Measurements from ENCODE around the gene SNRPA1. TPM values are rescaled to one million over a fixed set of nuclear protein-coding genes. Genes with fewer than 3 reads are reported as not detected.

Gene SNRPA1
- total and polyA plus RNA-seq, 7 experiments from 2014 or later = 59.6 to 212 (median 90.1) TPM

GRCh38 chr15:101242999-101243336 lies 52.1 kb downstream of the SNRPA1 start:
- Histone ChIP-seq H3K27ac (ENCODE audit: low read depth, low read length) (no peak overlapping the region), H3K9me3 (ENCODE audit: control insufficient read depth in 2 of 3, low read length in 3 of 3) (no peaks in the 10 kb centered on the region), H3K36me3 (ENCODE audit: control insufficient read depth in 2 of 3, insufficient read depth in 3 of 3, low read length in 3 of 3) (no peaks in the 10 kb centered on the region), H3K27me3 (ENCODE audit: control insufficient read depth in 2 of 2, insufficient read depth in 2 of 2, low read length in 2 of 2) (no peaks in the 10 kb centered on the region), H3K4me3 (ENCODE audit: low read length) (no peak overlapping the region), H3K4me1 (ENCODE audit: control insufficient read depth in 2 of 2, insufficient read depth in 2 of 2, low read length in 2 of 2) (peaks cover 66 to 85% of the 10 kb centered on the region in 2 donors)
- Mint-ChIP-seq H3K4me3 (peak overlapping the region; percentile 60 to 83 (median 71)), H3K27me3 (no peaks in the 10 kb centered on the region), H3K27ac (peak overlapping the region in 8 of 9 donors; percentile 53 to 89 (median 74)), H3K9me3 (no peaks in the 10 kb centered on the region), H3K4me1 (peaks cover 61 to 90% (median 89%) of the 10 kb centered on the region in 7 donors), H3K36me3 (peaks cover 0 to 20% (median 0%) of the 10 kb centered on the region in 5 donors)
- ChIA-PET CTCF (interaction anchor here (0.5 to 2.0 kb wide), 3 partner anchors 12 to 224 kb away, joined by 3 to 4 read pairs (median 4); no protein-coding TSS in a partner anchor), POLR2A (interaction anchor here (0.7 to 2.0 kb wide), 5 partner anchors 8 to 52 kb away, joined by 3 to 8 read pairs (median 3); partner anchors contain the start of genes CHSY1 and SNRPA1)
- ATAC-seq = no peak
- peak in 1 of 9 donors; percentile 13 for DNase-seq
- intact Hi-C loops (cut with micrococcal nuclease) = loop anchor here (1.0 to 5.0 kb wide), 5 partner anchors 7 to 116 kb away; no protein-coding TSS in a partner anchor

GRCh38 chr15:101242160-101242998 lies 52.7 kb downstream of the SNRPA1 start:
- H3K27ac ChIP-seq (ENCODE audit: low read depth, low read length) = no peak overlapping the region
- Mint-ChIP-seq H3K4me1 (peaks cover 56 to 88% (median 85%) of the 10 kb centered on the region in 7 donors), H3K36me3 (peaks cover 0 to 22% (median 0%) of the 10 kb centered on the region in 5 donors), H3K27me3 (no peaks in the 10 kb centered on the region), H3K4me3 (peak overlapping the region; percentile 60 to 83 (median 71)), H3K9me3 (no peaks in the 10 kb centered on the region), H3K27ac (peak overlapping the region in 8 of 9 donors; percentile 53 to 89 (median 74))
- H3K27me3 ChIP-seq (ENCODE audit: control insufficient read depth in 2 of 2, insufficient read depth in 2 of 2, low read length in 2 of 2) = no peaks in the 10 kb centered on the region
- ChIA-PET POLR2A (interaction anchor here (0.6 to 2.0 kb wide), 6 partner anchors 9 to 421 kb away, joined by 3 to 8 read pairs (median 3); partner anchors contain the start of genes CHSY1 and SNRPA1), CTCF (interaction anchor here (0.5 to 2.0 kb wide), 4 partner anchors 12 to 224 kb away, joined by 3 to 4 read pairs (median 3); partner anchors contain the start of gene SNRPA1)
- ATAC-seq (peak; percentile 93), DNase-seq (peak in 8 of 9 donors; percentile 54 to 79 (median 74))
- intact Hi-C loops (cut with micrococcal nuclease) = loop anchor here (1.0 to 5.0 kb wide), 5 partner anchors 8 to 116 kb away; no protein-coding TSS in a partner anchor
- peak overlapping the region; percentile 40 for H3K4me3 ChIP-seq (ENCODE audit: low read length)
- no peaks in the 10 kb centered on the region for H3K9me3 ChIP-seq (ENCODE audit: control insufficient read depth in 2 of 3, low read length in 3 of 3)
- peaks cover 63 to 80% of the 10 kb centered on the region in 2 donors for H3K4me1 ChIP-seq (ENCODE audit: control insufficient read depth in 2 of 2, insufficient read depth in 2 of 2, low read length in 2 of 2)
- no peaks in the 10 kb centered on the region for H3K36me3 ChIP-seq (ENCODE audit: control insufficient read depth in 2 of 3, insufficient read depth in 3 of 3, low read length in 3 of 3)

GRCh38 chr15:101240358-101240757 lies 54.7 kb downstream of the SNRPA1 start:
- peak overlapping the region in 1 of 9 donors; percentile 93 for H3K27ac Mint-ChIP-seq
- intact Hi-C loops (cut with micrococcal nuclease) = loop anchor here in 1 of 2 donors (5.0 kb wide), 1 partner anchor 33 kb away; no protein-coding TSS in a partner anchor
- Histone ChIP-seq H3K36me3 (ENCODE audit: control insufficient read depth in 2 of 3, insufficient read depth in 3 of 3, low read length in 3 of 3) (no peaks in the 10 kb centered on the region), H3K4me3 (ENCODE audit: low read length) (no peak overlapping the region), H3K4me1 (ENCODE audit: control insufficient read depth in 2 of 2, insufficient read depth in 2 of 2, low read length in 2 of 2) (peaks cover 54 to 62% of the 10 kb centered on the region in 2 donors), H3K27me3 (ENCODE audit: control insufficient read depth in 2 of 2, insufficient read depth in 2 of 2, low read length in 2 of 2) (no peaks in the 10 kb centered on the region), H3K9me3 (ENCODE audit: control insufficient read depth in 2 of 3, low read length in 3 of 3) (no peaks in the 10 kb centered on the region), H3K27ac (ENCODE audit: low read depth, low read length) (no peak overlapping the region)
- no peak for ATAC-seq
- POLR2A ChIA-PET = no interaction called here
- peaks cover 0 to 29% (median 6%) of the 10 kb centered on the region in 5 donors for H3K36me3 Mint-ChIP-seq
- DNase-seq = no peak
- H3K4me1 Mint-ChIP-seq = peaks cover 41 to 81% (median 73%) of the 10 kb centered on the region in 7 donors
- peak overlapping the region in 1 of 10 donors; percentile 86 for H3K4me3 Mint-ChIP-seq
- H3K27me3 Mint-ChIP-seq = no peaks in the 10 kb centered on the region
- no peaks in the 10 kb centered on the region for H3K9me3 Mint-ChIP-seq
- CTCF ChIA-PET = interaction anchor here (0.6 to 0.8 kb wide), 3 partner anchors 48 to 94 kb away, joined by 3 read pairs; no protein-coding TSS in a partner anchor

GRCh38 chr15:101239724-101240136 lies 55.3 kb downstream of the SNRPA1 start:
- Histone ChIP-seq H3K27ac (ENCODE audit: low read depth, low read length) (no peak overlapping the region), H3K27me3 (ENCODE audit: control insufficient read depth in 2 of 2, insufficient read depth in 2 of 2, low read length in 2 of 2) (no peaks in the 10 kb centered on the region), H3K4me3 (ENCODE audit: low read length) (peak overlapping the region; percentile 12), H3K36me3 (ENCODE audit: control insufficient read depth in 2 of 3, insufficient read depth in 3 of 3, low read length in 3 of 3) (peaks cover 0 to 6% (median 0%) of the 10 kb centered on the region in 3 experiments), H3K4me1 (ENCODE audit: control insufficient read depth in 2 of 2, insufficient read depth in 2 of 2, low read length in 2 of 2) (peaks cover 48 to 56% of the 10 kb centered on the region in 2 donors), H3K9me3 (ENCODE audit: control insufficient read depth in 2 of 3, low read length in 3 of 3) (no peaks in the 10 kb centered on the region)
- intact Hi-C loops (cut with micrococcal nuclease) = loop anchor here in 1 of 2 donors (5.0 kb wide), 1 partner anchor 32 kb away; no protein-coding TSS in a partner anchor
- Mint-ChIP-seq H3K27me3 (no peaks in the 10 kb centered on the region), H3K4me1 (peaks cover 39 to 80% (median 69%) of the 10 kb centered on the region in 7 donors), H3K9me3 (no peaks in the 10 kb centered on the region), H3K4me3 (peak overlapping the region in 8 of 10 donors; percentile 15 to 86 (median 49)), H3K36me3 (peaks cover 0 to 31% (median 12%) of the 10 kb centered on the region in 5 donors), H3K27ac (peak overlapping the region in 8 of 9 donors; percentile 49 to 93 (median 62))
- ChIA-PET POLR2A (interaction anchor here (0.7 kb wide), 1 partner anchor 414 kb away, joined by 3 read pairs; no protein-coding TSS in a partner anchor), CTCF (interaction anchor here (0.7 to 1.0 kb wide), 5 partner anchors 8 to 58 kb away, joined by 3 read pairs; no protein-coding TSS in a partner anchor)
- ATAC-seq (peak; percentile 15), DNase-seq (no peak)

- no peaks in the 10 kb centered on the region for H3K27me3 Mint-ChIP-seq
- H3K4me3 Mint-ChIP-seq = no peak overlapping the region
- peak overlapping the region in 2 of 9 donors; percentile 30 to 62 for H3K27ac Mint-ChIP-seq
- Histone ChIP-seq H3K27me3 (ENCODE audit: control insufficient read depth in 2 of 2, insufficient read depth in 2 of 2, low read length in 2 of 2) (no peaks in the 10 kb centered on the region), H3K4me3 (ENCODE audit: low read length) (no peak overlapping the region), H3K9me3 (ENCODE audit: control insufficient read depth in 2 of 3, low read length in 3 of 3) (no peaks in the 10 kb centered on the region), H3K27ac (ENCODE audit: low read depth, low read length) (no peak overlapping the region), H3K4me1 (ENCODE audit: control insufficient read depth in 2 of 2, insufficient read depth in 2 of 2, low read length in 2 of 2) (peaks cover 23 to 32% of the 10 kb centered on the region in 2 donors), H3K36me3 (ENCODE audit: control insufficient read depth in 2 of 3, insufficient read depth in 3 of 3, low read length in 3 of 3) (peaks cover 0 to 17% (median 5%) of the 10 kb centered on the region in 3 experiments)
- ChIA-PET POLR2A (no interaction called here), CTCF (no interaction called here)
- DNase-seq (no peak), ATAC-seq (peak; percentile 60)
- H3K9me3 Mint-ChIP-seq = no peaks in the 10 kb centered on the region
- peaks cover 35 to 78% (median 56%) of the 10 kb centered on the region in 7 donors for H3K4me1 Mint-ChIP-seq
- peaks cover 0 to 43% (median 31%) of the 10 kb centered on the region in 5 donors for H3K36me3 Mint-ChIP-seq
- intact Hi-C loops (cut with micrococcal nuclease) = no loop called here
Measured at GRCh38 chr15:101237251-101237650, 57.8 kb downstream of the SNRPA1 start.

GRCh38 chr15:101233651-101234280 lies 61.3 kb downstream of the SNRPA1 start:
- no peak overlapping the region for H3K27ac ChIP-seq (ENCODE audit: low read depth, low read length)
- peaks cover 0 to 63% (median 46%) of the 10 kb centered on the region in 5 donors for H3K36me3 Mint-ChIP-seq
- peaks cover 0 to 8% (median 6%) of the 10 kb centered on the region in 11 donors for H3K9me3 Mint-ChIP-seq
- no peaks in the 10 kb centered on the region for H3K27me3 Mint-ChIP-seq
- intact Hi-C loops (cut with micrococcal nuclease) = no loop called here
- no peak overlapping the region for H3K4me3 Mint-ChIP-seq
- ChIA-PET CTCF (no interaction called here), POLR2A (no interaction called here)
- H3K27me3 ChIP-seq (ENCODE audit: control insufficient read depth in 2 of 2, insufficient read depth in 2 of 2, low read length in 2 of 2) = no peaks in the 10 kb centered on the region
- DNase-seq (no peak), ATAC-seq (no peak)
- peaks cover 17 to 70% (median 47%) of the 10 kb centered on the region in 7 donors for H3K4me1 Mint-ChIP-seq
- H3K9me3 ChIP-seq (ENCODE audit: control insufficient read depth in 2 of 3, low read length in 3 of 3) = peaks cover 0 to 2% (median 0%) of the 10 kb centered on the region in 3 experiments
- no peaks in the 10 kb centered on the region for H3K4me1 ChIP-seq (ENCODE audit: control insufficient read depth in 2 of 2, insufficient read depth in 2 of 2, low read length in 2 of 2)
- no peak overlapping the region for H3K27ac Mint-ChIP-seq
- H3K36me3 ChIP-seq (ENCODE audit: control insufficient read depth in 2 of 3, insufficient read depth in 3 of 3, low read length in 3 of 3) = peaks cover 0 to 17% (median 5%) of the 10 kb centered on the region in 3 experiments
- H3K4me3 ChIP-seq (ENCODE audit: low read length) = no peak overlapping the region
